Lower lobe of right lung (tissue), 2 donors: ENCODE data around the gene BMPR1B. TPM values are rescaled to one million over a fixed set of nuclear protein-coding genes. Genes with fewer than 3 reads are reported as not detected.

Experiments used
- ATAC-seq, 2 donors: fragments of 200-7000 bp; cut with Tn5 transposase; one replicate each; pipeline ENCODE4 v1.9.1; 2020 to 2022; ENCODE audit warnings: mild to moderate bottlenecking in 2 of 2, moderate library complexity in 2 of 2
- DNase-seq: peaks from one replicate; pipeline ENCODE4 v3.0.0-alpha.2; 2020
- H3K27ac ChIP-seq: fragments of 200-600 bp; one replicate; pipeline ENCODE4 v1.8.0; 2022
- H3K27me3 ChIP-seq: fragments of 200-600 bp; one replicate; pipeline ENCODE4 v1.8.0; 2022; ENCODE audit warnings: low read depth
- H3K36me3 ChIP-seq: fragments of 200-600 bp; one replicate; pipeline ENCODE4 v1.8.0; 2022; ENCODE audit warnings: mild to moderate bottlenecking
- H3K4me1 ChIP-seq: fragments of 200-600 bp; one replicate; pipeline ENCODE4 v1.8.0; 2022
- H3K4me3 ChIP-seq: fragments of 200-600 bp; one replicate; pipeline ENCODE4 v1.8.0; 2022; ENCODE audit warnings: mild to moderate bottlenecking
- H3K9me3 ChIP-seq: fragments of 200-600 bp; one replicate; pipeline ENCODE4 v1.8.0; 2022
- intact Hi-C: fragments of 100-400 bp; cut with DNase I; formaldehyde crosslinking; loops from one replicate; pipeline ENCODE4 v1.11.0; 2022
- total RNA-seq: library from RNA; stranded (reverse); fragmentation: NEBNext Ultra II Directional; extraction: Animal tissue kit (Norgen Biotek cat#: 25700); gene quantifications from one replicate; pipeline ENCODE4 v1.2.1, GENCODE V29; 2021
- TF ChIP-seq, protein P1 (sequence below): fragments of 200-600 bp; IDR thresholded peaks from one replicate; pipeline ENCODE4 v1.8.0; 2022; ENCODE audit warnings: antibody characterized with exemption, mild to moderate bottlenecking
- donor health status: DM: no; HTN: yes; CAD: no; lungs with severe emphysema.

The BMPR1B gene
- total RNA-seq, 1 donor from 2014 or later = 6.0 TPM

DNA sequence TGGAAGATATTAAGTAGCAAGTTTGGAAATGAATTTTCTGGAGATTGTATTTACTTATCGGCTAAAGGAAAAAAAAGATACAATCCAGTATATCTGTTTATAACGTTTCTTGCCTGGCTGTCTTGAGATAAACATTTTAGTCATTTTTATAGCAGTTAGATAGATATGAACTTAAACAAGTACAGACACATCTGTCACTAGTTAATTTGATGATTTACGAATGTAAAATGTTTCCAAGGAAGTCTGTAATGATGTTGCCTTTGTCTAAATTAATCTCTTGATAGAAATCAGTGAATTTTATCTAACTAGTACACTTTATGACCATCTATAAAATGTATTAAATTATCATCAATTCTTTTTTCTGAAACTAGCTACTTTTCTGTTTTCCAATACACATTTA lies 5.7 kb downstream of the BMPR1B start:
- no peaks in the 10 kb centered on the region for H3K9me3 ChIP-seq
- H3K27me3 ChIP-seq = peaks cover 14% of the 10 kb centered on the region
- TF ChIP-seq, protein P1, sequence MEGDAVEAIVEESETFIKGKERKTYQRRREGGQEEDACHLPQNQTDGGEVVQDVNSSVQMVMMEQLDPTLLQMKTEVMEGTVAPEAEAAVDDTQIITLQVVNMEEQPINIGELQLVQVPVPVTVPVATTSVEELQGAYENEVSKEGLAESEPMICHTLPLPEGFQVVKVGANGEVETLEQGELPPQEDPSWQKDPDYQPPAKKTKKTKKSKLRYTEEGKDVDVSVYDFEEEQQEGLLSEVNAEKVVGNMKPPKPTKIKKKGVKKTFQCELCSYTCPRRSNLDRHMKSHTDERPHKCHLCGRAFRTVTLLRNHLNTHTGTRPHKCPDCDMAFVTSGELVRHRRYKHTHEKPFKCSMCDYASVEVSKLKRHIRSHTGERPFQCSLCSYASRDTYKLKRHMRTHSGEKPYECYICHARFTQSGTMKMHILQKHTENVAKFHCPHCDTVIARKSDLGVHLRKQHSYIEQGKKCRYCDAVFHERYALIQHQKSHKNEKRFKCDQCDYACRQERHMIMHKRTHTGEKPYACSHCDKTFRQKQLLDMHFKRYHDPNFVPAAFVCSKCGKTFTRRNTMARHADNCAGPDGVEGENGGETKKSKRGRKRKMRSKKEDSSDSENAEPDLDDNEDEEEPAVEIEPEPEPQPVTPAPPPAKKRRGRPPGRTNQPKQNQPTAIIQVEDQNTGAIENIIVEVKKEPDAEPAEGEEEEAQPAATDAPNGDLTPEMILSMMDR = no peak
- H3K36me3 ChIP-seq = no peaks in the 10 kb centered on the region
- DNase-seq (no peak), ATAC-seq (no peak)
- intact Hi-C loops = no loop called here
- H3K27ac ChIP-seq = no peak overlapping the region
- no peaks in the 10 kb centered on the region for H3K4me1 ChIP-seq
- no peak overlapping the region for H3K4me3 ChIP-seq

DNA sequence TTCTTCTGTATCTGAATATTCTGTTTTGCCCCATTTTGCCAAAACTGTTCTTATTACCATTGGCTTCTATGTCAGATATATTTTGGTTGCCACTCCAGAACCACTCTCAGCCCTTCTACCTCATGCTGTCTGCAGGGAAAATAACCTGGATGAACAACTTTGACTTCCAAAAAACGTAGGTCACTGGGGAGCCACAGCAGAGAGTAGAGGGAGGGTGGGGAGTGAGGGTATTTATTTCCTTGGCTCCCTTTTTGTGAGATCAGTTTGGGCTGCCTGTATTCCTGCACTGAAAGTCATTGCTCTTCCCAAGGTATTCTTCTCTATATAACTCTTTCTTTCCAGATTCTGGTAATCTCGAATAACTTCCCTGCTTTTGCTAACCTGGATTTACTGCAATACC lies 6.3 kb downstream of the BMPR1B start:
- no peaks in the 10 kb centered on the region for H3K9me3 ChIP-seq
- intact Hi-C loops = no loop called here
- TF ChIP-seq, protein P1 = no peak
- H3K36me3 ChIP-seq = no peaks in the 10 kb centered on the region
- ATAC-seq (no peak), DNase-seq (no peak)
- H3K27ac ChIP-seq = no peak overlapping the region
- no peaks in the 10 kb centered on the region for H3K4me1 ChIP-seq
- H3K27me3 ChIP-seq = peaks cover 8% of the 10 kb centered on the region
- no peak overlapping the region for H3K4me3 ChIP-seq

- H3K9me3 ChIP-seq = no peaks in the 10 kb centered on the region
- H3K27me3 ChIP-seq = peaks cover 3% of the 10 kb centered on the region
- TF ChIP-seq, protein P1 = no peak
- intact Hi-C loops = no loop called here
- no peaks in the 10 kb centered on the region for H3K4me1 ChIP-seq
- no peak overlapping the region for H3K27ac ChIP-seq
- H3K4me3 ChIP-seq = no peak overlapping the region
- DNase-seq = no peak
- no peaks in the 10 kb centered on the region for H3K36me3 ChIP-seq
- ATAC-seq = no peak
These were observed 7.4 kb downstream of the BMPR1B start for GRCh38 chr4:94765174-94765573.

DNA sequence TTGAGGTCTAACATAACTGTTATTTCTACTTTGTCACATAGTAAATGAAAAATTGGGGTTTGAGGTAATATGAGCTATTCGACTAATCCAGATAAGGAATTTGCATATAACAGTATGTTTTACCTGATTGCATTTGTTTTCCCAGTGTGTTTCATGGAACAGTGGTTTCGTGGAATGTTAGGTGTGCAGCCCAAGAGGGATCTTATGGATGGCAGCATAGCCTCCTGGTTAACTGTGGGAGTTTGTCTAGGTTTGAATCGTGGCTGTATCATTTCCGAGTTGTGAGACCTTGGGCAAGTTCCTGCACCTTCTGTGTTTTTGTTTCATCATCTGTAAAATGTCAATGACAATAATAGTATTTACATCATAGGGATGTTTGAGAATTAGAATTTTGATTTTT lies 7.9 kb downstream of the BMPR1B start:
- Histone ChIP-seq H3K9me3 (no peaks in the 10 kb centered on the region), H3K36me3 (no peaks in the 10 kb centered on the region), H3K27ac (no peak overlapping the region), H3K27me3 (no peaks in the 10 kb centered on the region), H3K4me1 (no peaks in the 10 kb centered on the region), H3K4me3 (no peak overlapping the region)
- TF ChIP-seq, protein P1 = no peak
- intact Hi-C loops = no loop called here
- ATAC-seq (no peak), DNase-seq (no peak)

GRCh38 chr4:94766856-94767255 lies 9.1 kb downstream of the BMPR1B start:
- TF ChIP-seq, protein P1 = no peak
- DNase-seq (no peak), ATAC-seq (no peak)
- no peak overlapping the region for H3K4me3 ChIP-seq
- no peaks in the 10 kb centered on the region for H3K27me3 ChIP-seq
- H3K9me3 ChIP-seq = no peaks in the 10 kb centered on the region
- intact Hi-C loops = no loop called here
- H3K27ac ChIP-seq = no peak overlapping the region
- no peaks in the 10 kb centered on the region for H3K36me3 ChIP-seq
- H3K4me1 ChIP-seq = no peaks in the 10 kb centered on the region

DNA sequence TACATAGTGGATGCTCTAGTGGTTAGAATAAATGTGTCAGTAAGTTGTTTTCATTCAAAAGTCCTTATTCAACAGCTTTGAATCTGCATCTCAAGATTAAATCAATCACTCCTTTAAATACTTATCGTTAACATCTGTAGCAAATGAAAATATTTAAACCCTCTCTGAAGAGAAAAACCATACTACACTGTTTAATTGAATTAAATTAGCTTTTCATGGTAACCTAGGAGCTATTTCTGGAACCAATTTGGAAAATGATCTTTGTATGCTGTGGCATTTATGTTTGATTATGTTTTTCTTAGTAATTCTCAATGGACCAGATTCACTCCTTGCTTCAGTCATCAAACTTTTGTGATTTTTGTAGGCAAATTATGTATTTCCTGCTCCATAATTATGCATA lies 9.7 kb downstream of the BMPR1B start:
- no peak for ATAC-seq
- no peak for DNase-seq
- H3K27me3 ChIP-seq = no peaks in the 10 kb centered on the region
- H3K4me1 ChIP-seq = no peaks in the 10 kb centered on the region
- H3K9me3 ChIP-seq = no peaks in the 10 kb centered on the region
- H3K36me3 ChIP-seq = no peaks in the 10 kb centered on the region
- intact Hi-C loops = no loop called here
- TF ChIP-seq, protein P1 = no peak
- no peak overlapping the region for H3K4me3 ChIP-seq
- no peak overlapping the region for H3K27ac ChIP-seq
